ENCODE results near the gene ZNF282.

- TF ChIP-seq POLR2A (IDR thresholded peaks at IDR 0.05; ENCODE audit: low read length) (no peak), GATA1 (IDR thresholded peaks at IDR 0.05; ENCODE audit: low read depth, low read length) (no peak)
Measured at GRCh38 chr7:149153346-149153745, 42.0 kb upstream of the ZNF282 start.
